SU-DHL-6 (cell line): ENCODE measurements around the gene PRR14L.

ENCODE experiments used
- H2AFZ ChIP-seq: fragments of 200-600 bp; sonication (generic); 2 replicates; pipeline ENCODE4 v1.6.1; 2014; ENCODE audit warnings: low read depth, mild to moderate bottlenecking, moderate library complexity, mixed read lengths, antibody characterized with exemption, low read length; ENCODE audit not compliant: severe bottlenecking
- H3F3A ChIP-seq: fragments of 200-600 bp; shearing (Covaris generic); 2 replicates; pipeline ENCODE4 v1.6.0; 2016; ENCODE audit warnings: antibody characterized with exemption, mild to moderate bottlenecking; ENCODE audit not compliant: insufficient read depth
- H3K27ac ChIP-seq: fragments of 200-600 bp; sonication (generic); 2 replicates; pipeline ENCODE4 v1.5.1; 2016; ENCODE audit warnings: low read depth, mild to moderate bottlenecking, low read length, moderate library complexity, mixed read lengths
- H3K27me3 ChIP-seq: fragments of 200-600 bp; sonication (generic), shearing (Covaris generic); 2 replicates; pipeline ENCODE4 v1.6.0; 2014; ENCODE audit warnings: mild to moderate bottlenecking, low read length
- H3K36me3 ChIP-seq: fragments of 200-600 bp; sonication (generic); 2 replicates; pipeline ENCODE4 v1.6.1; 2014; ENCODE audit warnings: mild to moderate bottlenecking, low read length, mixed read lengths
- H3K4me2 ChIP-seq: fragments of 300-600, 200-600 bp; shearing (Covaris generic), sonication (generic); 2 replicates; pipeline ENCODE4 v1.6.0; 2014; ENCODE audit warnings: low read length, low read depth, mild to moderate bottlenecking; ENCODE audit not compliant: poor library complexity, severe bottlenecking
- H3K4me3 ChIP-seq: fragments of 200-600 bp; sonication (generic); 2 replicates; pipeline ENCODE4 v1.5.1; 2014; ENCODE audit warnings: antibody characterized with exemption, low read length, mild to moderate bottlenecking, mixed read lengths; ENCODE audit not compliant: insufficient read depth, poor library complexity, severe bottlenecking
- H3K79me2 ChIP-seq: fragments of 200-600 bp; sonication (generic); 2 replicates; pipeline ENCODE4 v1.6.1; 2014; ENCODE audit warnings: mild to moderate bottlenecking, low read length, moderate library complexity; ENCODE audit not compliant: insufficient read depth
- H3K9ac ChIP-seq: fragments of 200-600 bp; sonication (generic); 2 replicates; pipeline ENCODE4 v1.7.0; 2014; ENCODE audit warnings: mild to moderate bottlenecking, low read length
- H3K9me2 ChIP-seq: fragments of 200-600 bp; sonication (generic); replicated peaks from 2 replicates; pipeline ENCODE4 v1.6.1; 2014; ENCODE audit warnings: low read length; ENCODE audit not compliant: insufficient read depth
- H3K9me3 ChIP-seq: fragments of 200-600 bp; sonication (generic); 2 replicates; pipeline ENCODE4 v1.6.1; 2014; ENCODE audit warnings: low read length, mixed read lengths; ENCODE audit not compliant: insufficient read depth
- H4K20me1 ChIP-seq: fragments of 200-600 bp; sonication (generic); 2 replicates; pipeline ENCODE4 v1.6.1; 2014; ENCODE audit warnings: low read depth, mild to moderate bottlenecking, antibody characterized with exemption, low read length, moderate library complexity, mixed read lengths
- CTCF ChIP-seq: fragments of 200-600 bp; sonication (generic); IDR thresholded peaks from one replicate; pipeline ENCODE4 v1.5.1; 2017; ENCODE audit warnings: antibody characterized with exemption, mild to moderate bottlenecking, low read length, moderate library complexity; ENCODE audit not compliant: insufficient read depth, poor library complexity, severe bottlenecking
- EZH2phosphoT487 ChIP-seq: fragments of 200-600 bp; sonication (generic), shearing (Covaris generic); conservative IDR thresholded peaks from 2 replicates; pipeline ENCODE4 v1.6.1; 2018; ENCODE audit warnings: mild to moderate bottlenecking, antibody characterized with exemption, low read length, moderate library complexity, mixed read lengths

The PRR14L gene

GRCh38 chr22:31776231-31776630, 26.3 kb upstream of the PRR14L start:
- TF ChIP-seq EZH2phosphoT487 (no peak), CTCF (no peak)
- H3K27ac ChIP-seq: no peak overlapping the region
- H3K79me2 ChIP-seq: no peaks in the 10 kb centered on the region
- no peaks in the 10 kb centered on the region for H4K20me1 ChIP-seq
- no peak overlapping the region for H3K4me3 ChIP-seq
- no peak overlapping the region for H2AFZ ChIP-seq
- no peaks in the 10 kb centered on the region for H3K9me3 ChIP-seq
- peaks cover 12% of the 10 kb centered on the region; the same call in 1 of the 2 replicates for H3K36me3 ChIP-seq
- no peak overlapping the region for H3K9ac ChIP-seq
- no peak overlapping the region for H3K4me2 ChIP-seq
- H3K9me2 ChIP-seq: no peaks in the 10 kb centered on the region
- H3K27me3 ChIP-seq: no peaks in the 10 kb centered on the region
- no peaks in the 10 kb centered on the region for H3F3A ChIP-seq

GRCh38 chr22:31773416-31773815, 23.5 kb upstream of the PRR14L start:
- Histone ChIP-seq H4K20me1 (no peaks in the 10 kb centered on the region), H3K27ac (no peak overlapping the region), H3K27me3 (no peaks in the 10 kb centered on the region), H3K4me2 (no peak overlapping the region), H3K9me3 (no peaks in the 10 kb centered on the region), H3K79me2 (no peaks in the 10 kb centered on the region), H2AFZ (no peak overlapping the region), H3F3A (no peaks in the 10 kb centered on the region), H3K4me3 (no peak overlapping the region), H3K9ac (no peak overlapping the region), H3K36me3 (peaks cover 10% of the 10 kb centered on the region; the same call in 1 of the 2 replicates), H3K9me2 (no peaks in the 10 kb centered on the region)
- TF ChIP-seq CTCF: no peak
- no peak for TF ChIP-seq EZH2phosphoT487

- no peaks in the 10 kb centered on the region for H4K20me1 ChIP-seq
- no peak overlapping the region for H3K9ac ChIP-seq
- no peaks in the 10 kb centered on the region; the same call in 1 of the 2 replicates for H3K79me2 ChIP-seq
- no peaks in the 10 kb centered on the region for H3F3A ChIP-seq
- no peaks in the 10 kb centered on the region for H3K9me2 ChIP-seq
- no peak for TF ChIP-seq EZH2phosphoT487
- TF ChIP-seq CTCF: no peak
- H3K4me3 ChIP-seq: no peak overlapping the region
- no peaks in the 10 kb centered on the region for H3K27me3 ChIP-seq
- no peak overlapping the region for H2AFZ ChIP-seq
- no peak overlapping the region for H3K27ac ChIP-seq
- H3K36me3 ChIP-seq: peaks cover 26% of the 10 kb centered on the region; the same call in 1 of the 2 replicates
- no peaks in the 10 kb centered on the region for H3K9me3 ChIP-seq
- H3K4me2 ChIP-seq: no peak overlapping the region
Measured at GRCh38 chr22:31768422-31769059, 18.6 kb upstream of the PRR14L start.
